ENCODE results near the gene INTS3.
A peak's percentile ranks its signal among the peaks of the same experiment; 100 is the strongest.

Gene INTS3

DNA sequence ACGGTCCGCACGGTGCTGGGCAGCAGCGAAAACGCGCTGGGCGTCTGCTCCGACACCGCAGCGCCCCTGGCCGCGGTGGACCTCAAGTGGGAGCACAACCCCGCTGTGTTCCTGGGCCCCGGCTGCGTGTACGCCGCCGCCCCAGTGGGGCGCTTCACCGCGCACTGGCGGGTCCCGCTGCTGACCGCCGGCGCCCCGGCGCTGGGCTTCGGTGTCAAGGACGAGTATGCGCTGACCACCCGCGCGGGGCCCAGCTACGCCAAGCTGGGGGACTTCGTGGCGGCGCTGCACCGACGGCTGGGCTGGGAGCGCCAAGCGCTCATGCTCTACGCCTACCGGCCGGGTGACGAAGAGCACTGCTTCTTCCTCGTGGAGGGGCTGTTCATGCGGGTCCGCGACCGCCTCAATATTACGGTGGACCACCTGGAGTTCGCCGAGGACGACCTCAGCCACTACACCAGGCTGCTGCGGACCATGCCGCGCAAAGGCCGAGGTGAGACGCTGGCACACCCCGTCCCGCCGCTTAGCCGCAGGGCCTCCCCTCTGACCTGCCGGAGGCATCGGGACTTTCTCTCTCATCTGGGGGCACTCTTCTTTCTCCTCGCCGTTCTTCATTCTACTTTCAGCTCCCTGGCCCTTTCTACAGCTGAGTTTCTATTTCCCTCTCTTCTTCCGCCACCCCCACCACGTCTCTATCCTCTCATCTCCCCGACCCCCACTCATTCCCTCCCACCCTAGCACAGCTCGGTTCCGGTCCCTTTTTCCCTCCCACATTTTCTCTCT is 48.3 kb upstream of the INTS3 start:
- Histone ChIP-seq H3K4me3 (ENCODE audit: low read length) (peak overlapping the region; percentile 52), H4K20me1 (ENCODE audit: insufficient read depth, low read length) (no peaks in the 10 kb centered on the region), H3K9me3 (replicated peaks; ENCODE audit: insufficient read depth, low read length) (no peaks in the 10 kb centered on the region), H3K9me2 (replicated peaks; ENCODE audit: insufficient read depth, low read length) (no peaks in the 10 kb centered on the region), H3K36me3 (replicated peaks; ENCODE audit: insufficient read depth, low read length) (no peaks in the 10 kb centered on the region), H3K79me2 (ENCODE audit: low read length) (no peaks in the 10 kb centered on the region), H2AFZ (ENCODE audit: low read length) (peak overlapping the region; percentile 58), H3K9ac (ENCODE audit: low read length) (no peak overlapping the region), H3K4me1 (ENCODE audit: low read length) (peaks cover 10% of the 10 kb centered on the region), H3K27ac (ENCODE audit: low read length) (no peak overlapping the region), H3F3A (ENCODE audit: insufficient read depth, low read length) (no peaks in the 10 kb centered on the region), H3K27me3 (replicated peaks; ENCODE audit: insufficient read depth, low read length) (peaks cover 57% of the 10 kb centered on the region), H3K4me2 (ENCODE audit: low read depth, low read length) (peak overlapping the region; percentile 97)
- no peak for DNase-seq
- TF ChIP-seq, protein P1, sequence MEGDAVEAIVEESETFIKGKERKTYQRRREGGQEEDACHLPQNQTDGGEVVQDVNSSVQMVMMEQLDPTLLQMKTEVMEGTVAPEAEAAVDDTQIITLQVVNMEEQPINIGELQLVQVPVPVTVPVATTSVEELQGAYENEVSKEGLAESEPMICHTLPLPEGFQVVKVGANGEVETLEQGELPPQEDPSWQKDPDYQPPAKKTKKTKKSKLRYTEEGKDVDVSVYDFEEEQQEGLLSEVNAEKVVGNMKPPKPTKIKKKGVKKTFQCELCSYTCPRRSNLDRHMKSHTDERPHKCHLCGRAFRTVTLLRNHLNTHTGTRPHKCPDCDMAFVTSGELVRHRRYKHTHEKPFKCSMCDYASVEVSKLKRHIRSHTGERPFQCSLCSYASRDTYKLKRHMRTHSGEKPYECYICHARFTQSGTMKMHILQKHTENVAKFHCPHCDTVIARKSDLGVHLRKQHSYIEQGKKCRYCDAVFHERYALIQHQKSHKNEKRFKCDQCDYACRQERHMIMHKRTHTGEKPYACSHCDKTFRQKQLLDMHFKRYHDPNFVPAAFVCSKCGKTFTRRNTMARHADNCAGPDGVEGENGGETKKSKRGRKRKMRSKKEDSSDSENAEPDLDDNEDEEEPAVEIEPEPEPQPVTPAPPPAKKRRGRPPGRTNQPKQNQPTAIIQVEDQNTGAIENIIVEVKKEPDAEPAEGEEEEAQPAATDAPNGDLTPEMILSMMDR (IDR thresholded peaks at IDR 0.05; ENCODE audit: low read length), result no peak; the same call in 1 of the 2 replicates
- TF ChIP-seq EZH2phosphoT487 (IDR thresholded peaks at IDR 0.05; ENCODE audit: low read length) (peak; percentile 91; the same call in 1 of the 2 replicates), EZH2 (optimal IDR thresholded peaks at IDR 0.05; ENCODE audit: low read depth, low read length) (peak; percentile 32)

DNA sequence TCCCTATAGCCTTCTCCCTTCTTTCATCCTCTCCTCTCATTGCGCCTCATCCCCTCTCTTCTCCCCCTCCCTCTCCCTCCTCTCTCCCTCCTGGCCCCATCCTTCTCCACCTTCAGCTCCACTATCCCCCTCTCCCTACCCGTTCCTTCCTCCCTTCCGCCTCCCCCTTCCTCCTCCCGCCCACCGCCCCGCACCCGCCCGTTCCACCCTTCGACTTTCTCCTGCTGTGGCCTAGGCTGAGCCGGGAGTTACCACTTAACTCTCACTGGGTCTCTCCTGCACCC is 47.8 kb upstream of the INTS3 start:
- Histone ChIP-seq H3K4me1 (ENCODE audit: low read length) (peaks cover 10% of the 10 kb centered on the region), H3K9me2 (replicated peaks; ENCODE audit: insufficient read depth, low read length) (no peaks in the 10 kb centered on the region), H3K27ac (ENCODE audit: low read length) (no peak overlapping the region), H3K27me3 (replicated peaks; ENCODE audit: insufficient read depth, low read length) (peaks cover 62% of the 10 kb centered on the region), H3K79me2 (ENCODE audit: low read length) (no peaks in the 10 kb centered on the region), H3K36me3 (replicated peaks; ENCODE audit: insufficient read depth, low read length) (no peaks in the 10 kb centered on the region), H3K4me3 (ENCODE audit: low read length) (no peak overlapping the region; the same call in 1 of the 2 replicates), H3K9me3 (replicated peaks; ENCODE audit: insufficient read depth, low read length) (no peaks in the 10 kb centered on the region), H2AFZ (ENCODE audit: low read length) (no peak overlapping the region), H3K9ac (ENCODE audit: low read length) (no peak overlapping the region), H4K20me1 (ENCODE audit: insufficient read depth, low read length) (no peaks in the 10 kb centered on the region), H3K4me2 (ENCODE audit: low read depth, low read length) (peak overlapping the region; percentile 97; the same call in 1 of the 2 replicates), H3F3A (ENCODE audit: insufficient read depth, low read length) (no peaks in the 10 kb centered on the region)
- no peak for DNase-seq
- TF ChIP-seq EZH2 (optimal IDR thresholded peaks at IDR 0.05; ENCODE audit: low read depth, low read length) (no peak), EZH2phosphoT487 (IDR thresholded peaks at IDR 0.05; ENCODE audit: low read length) (no peak)
- TF ChIP-seq, protein P1 (IDR thresholded peaks at IDR 0.05; ENCODE audit: low read length), result no peak

DNA sequence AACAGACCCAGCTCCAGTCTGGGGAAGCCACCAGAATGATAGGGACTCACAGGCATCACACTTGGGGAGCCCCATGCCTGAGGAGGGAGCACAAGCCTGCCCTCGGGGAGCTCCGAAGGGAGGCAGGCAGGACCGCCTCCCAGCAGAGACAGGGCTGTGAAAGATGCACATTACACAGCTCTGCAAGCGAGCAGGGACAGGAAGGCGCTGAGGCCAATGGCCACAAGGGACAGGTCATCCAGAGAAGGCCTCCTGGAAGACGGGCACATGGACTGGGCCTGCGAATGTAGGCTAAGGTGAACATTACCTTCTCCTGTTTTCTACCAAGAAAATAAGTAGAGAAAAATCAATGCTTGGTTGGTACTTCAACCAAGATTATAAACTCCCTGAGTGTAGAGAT is 45.1 kb upstream of the INTS3 start:
- TF ChIP-seq EZH2 (optimal IDR thresholded peaks at IDR 0.05; ENCODE audit: low read depth, low read length), result no peak
- no peak for TF ChIP-seq EZH2phosphoT487 (IDR thresholded peaks at IDR 0.05; ENCODE audit: low read length)
- TF ChIP-seq, protein P1 (IDR thresholded peaks at IDR 0.05; ENCODE audit: low read length), result no peak
- Histone ChIP-seq H3K4me1 (ENCODE audit: low read length) (peaks cover 10% of the 10 kb centered on the region), H2AFZ (ENCODE audit: low read length) (no peak overlapping the region), H3K79me2 (ENCODE audit: low read length) (no peaks in the 10 kb centered on the region), H3K4me3 (ENCODE audit: low read length) (no peak overlapping the region), H4K20me1 (ENCODE audit: insufficient read depth, low read length) (no peaks in the 10 kb centered on the region), H3F3A (ENCODE audit: insufficient read depth, low read length) (no peaks in the 10 kb centered on the region), H3K9me3 (replicated peaks; ENCODE audit: insufficient read depth, low read length) (no peaks in the 10 kb centered on the region), H3K27ac (ENCODE audit: low read length) (no peak overlapping the region), H3K9me2 (replicated peaks; ENCODE audit: insufficient read depth, low read length) (no peaks in the 10 kb centered on the region), H3K9ac (ENCODE audit: low read length) (no peak overlapping the region), H3K27me3 (replicated peaks; ENCODE audit: insufficient read depth, low read length) (peaks cover 69% of the 10 kb centered on the region), H3K36me3 (replicated peaks; ENCODE audit: insufficient read depth, low read length) (no peaks in the 10 kb centered on the region), H3K4me2 (ENCODE audit: low read depth, low read length) (no peak overlapping the region)
- no peak for DNase-seq
